ENCODE results near the gene TRPC4AP.
"Not testable (repeated sequence)": the region's sequence is repeated elsewhere in the genome, so short reads cannot be mapped to it uniquely, and the experiment has no call there.

Gene TRPC4AP

GRCh38 chr20:35092524-35093266 is at the start of gene TRPC4AP:
TRPC4AP (minus strand) TSS chr20:35092807; CDS start chr20:35092781, 26 bp downstream.
- peak; percentile 99 for DNase-seq (ENCODE audit: low read depth, low spot score)

DNA sequence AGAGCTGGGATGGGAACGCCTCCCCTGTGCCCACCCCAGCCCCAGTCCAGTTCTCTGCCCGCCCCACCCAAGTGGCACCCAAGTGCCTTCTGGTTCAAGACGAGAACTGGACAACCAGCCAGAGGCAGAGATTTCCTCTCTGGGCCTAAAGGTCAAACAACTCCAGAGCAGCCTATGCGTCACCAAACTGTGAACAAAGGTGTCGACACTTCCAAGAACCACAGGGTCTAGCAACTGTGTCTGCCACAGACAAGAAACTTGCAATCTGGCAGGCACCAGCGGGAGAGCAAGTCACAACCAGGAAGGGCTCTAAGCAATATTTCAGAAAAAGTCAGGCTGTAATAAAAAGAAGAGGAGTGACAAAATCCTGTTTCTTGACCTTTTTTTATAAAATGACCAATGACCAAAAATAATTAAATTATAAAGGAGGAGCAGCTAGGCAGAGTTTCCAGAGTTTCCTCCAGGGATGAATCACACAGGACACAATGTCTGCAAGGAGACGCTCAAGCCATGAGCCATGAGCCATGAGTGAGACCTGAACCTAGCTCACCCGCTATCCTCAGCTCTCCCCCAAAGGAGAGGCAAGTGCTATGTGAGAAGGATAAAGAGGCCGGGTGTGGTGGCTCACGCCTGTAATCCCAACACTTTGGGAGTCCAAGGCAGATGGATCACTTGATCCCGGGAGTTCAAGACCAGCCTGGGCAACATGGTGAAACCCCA is 43.4 kb upstream of the TRPC4AP start:
- no peak for DNase-seq (ENCODE audit: low read depth, low spot score)

- no peak for DNase-seq (ENCODE audit: low read depth, low spot score)
Measured at GRCh38 chr20:35134880-35135279, 42.3 kb upstream of the TRPC4AP start.

DNA sequence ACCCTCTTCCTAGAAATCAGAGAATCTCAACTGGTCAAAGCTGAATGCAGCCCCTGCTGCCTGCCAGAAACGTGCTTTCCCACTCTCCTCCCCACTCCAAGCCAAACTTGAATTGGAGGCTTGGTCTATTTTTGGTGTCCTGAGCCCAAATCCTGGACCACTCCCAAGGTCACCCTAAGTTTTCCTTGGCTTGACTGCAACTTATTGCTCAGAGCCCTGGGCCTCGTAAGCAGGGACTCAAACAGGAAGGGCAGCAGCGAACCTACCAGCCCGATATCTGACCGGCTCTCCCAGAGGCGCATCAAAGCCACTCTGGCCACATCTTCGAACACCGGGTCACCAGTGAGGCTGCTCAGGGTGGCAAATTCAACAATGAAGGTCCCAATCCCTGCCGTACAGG is 41.9 kb upstream of the TRPC4AP start:
- no peak for DNase-seq (ENCODE audit: low read depth, low spot score)

GRCh38 chr20:35133735-35134134 is 41.1 kb upstream of the TRPC4AP start:
- no peak for DNase-seq (ENCODE audit: low read depth, low spot score)

DNA sequence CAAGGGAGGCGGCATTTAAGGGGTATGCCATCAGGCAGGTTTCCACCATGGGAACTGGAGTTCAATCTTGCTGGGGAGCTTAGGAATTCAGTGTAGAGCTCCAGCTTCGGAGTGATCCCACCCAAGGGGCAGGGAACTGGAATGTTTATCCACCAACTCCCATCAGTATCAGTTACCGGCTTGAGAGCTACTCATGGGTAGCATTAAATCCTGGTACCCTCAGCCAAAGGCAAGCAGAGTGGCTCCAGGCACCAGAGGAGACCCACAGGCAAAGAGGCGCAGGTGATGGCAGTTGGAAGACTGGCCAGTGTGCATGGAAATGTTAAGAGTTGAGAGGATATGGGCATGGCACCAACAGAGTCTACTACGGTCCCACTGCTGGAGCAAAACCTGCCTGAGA is 40.4 kb upstream of the TRPC4AP start:
- no peak for DNase-seq (ENCODE audit: low read depth, low spot score)

- no peak for DNase-seq (ENCODE audit: low read depth, low spot score)
Measured at GRCh38 chr20:35131934-35132333, 39.3 kb upstream of the TRPC4AP start.

- DNase-seq (ENCODE audit: low read depth, low spot score), result no peak
Measured at GRCh38 chr20:35129647-35130069, 37.1 kb upstream of the TRPC4AP start.

- DNase-seq (ENCODE audit: low read depth, low spot score), result no peak
Measured at GRCh38 chr20:35125753-35126152, 33.1 kb upstream of the TRPC4AP start.

DNA sequence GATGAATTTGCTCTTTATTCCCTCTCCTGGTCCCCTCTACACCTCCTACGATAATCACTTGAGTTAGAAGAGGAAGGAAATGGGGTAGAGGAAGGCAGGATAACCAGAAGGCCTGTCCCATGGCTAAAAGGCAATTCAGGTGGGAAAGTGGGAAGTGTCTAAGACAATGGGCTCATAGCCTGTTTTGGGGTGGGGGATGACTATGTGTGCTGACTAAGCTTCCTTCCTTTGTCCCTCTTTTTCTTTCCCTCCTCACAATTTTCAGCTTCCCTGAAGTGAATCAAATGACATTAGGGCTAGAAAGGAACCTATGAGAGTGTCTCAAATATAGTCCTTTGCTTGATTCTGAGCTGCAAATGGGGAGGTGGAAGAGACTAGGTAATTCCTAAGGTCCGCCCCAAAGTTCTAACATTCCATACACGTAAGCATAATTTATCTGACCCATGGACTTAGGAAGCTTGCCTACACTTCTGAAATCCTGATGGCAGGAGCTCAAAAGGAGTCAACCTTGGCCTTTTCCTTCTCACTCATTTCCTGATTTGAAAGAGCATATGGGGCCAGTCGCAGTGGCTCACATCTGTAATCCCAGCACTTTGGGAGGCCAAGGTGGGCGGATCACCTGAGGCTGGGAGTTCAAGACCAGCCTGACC is 30.3 kb upstream of the TRPC4AP start:
- no peak for DNase-seq (ENCODE audit: low read depth, low spot score)

DNA sequence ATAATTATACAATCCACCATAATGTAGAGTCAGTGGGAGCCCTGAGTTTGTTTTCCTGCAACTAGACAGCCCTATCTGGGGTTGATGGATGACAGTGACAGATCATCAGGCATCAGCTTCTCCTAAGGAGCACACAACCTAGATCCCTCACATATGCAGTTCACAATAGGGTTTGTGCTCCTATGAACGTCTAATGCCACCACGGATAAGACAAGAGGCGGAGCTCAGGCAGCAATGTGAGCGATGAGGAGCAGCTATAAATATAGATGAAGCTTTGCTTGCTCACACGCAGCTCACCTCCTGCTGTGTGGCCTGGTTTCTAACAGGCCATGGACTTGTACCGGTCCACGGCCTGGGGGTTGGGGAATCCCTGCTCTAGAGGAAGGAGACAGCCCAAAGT is 28.6 kb upstream of the TRPC4AP start:
- DNase-seq (ENCODE audit: low read depth, low spot score), result no peak

DNA sequence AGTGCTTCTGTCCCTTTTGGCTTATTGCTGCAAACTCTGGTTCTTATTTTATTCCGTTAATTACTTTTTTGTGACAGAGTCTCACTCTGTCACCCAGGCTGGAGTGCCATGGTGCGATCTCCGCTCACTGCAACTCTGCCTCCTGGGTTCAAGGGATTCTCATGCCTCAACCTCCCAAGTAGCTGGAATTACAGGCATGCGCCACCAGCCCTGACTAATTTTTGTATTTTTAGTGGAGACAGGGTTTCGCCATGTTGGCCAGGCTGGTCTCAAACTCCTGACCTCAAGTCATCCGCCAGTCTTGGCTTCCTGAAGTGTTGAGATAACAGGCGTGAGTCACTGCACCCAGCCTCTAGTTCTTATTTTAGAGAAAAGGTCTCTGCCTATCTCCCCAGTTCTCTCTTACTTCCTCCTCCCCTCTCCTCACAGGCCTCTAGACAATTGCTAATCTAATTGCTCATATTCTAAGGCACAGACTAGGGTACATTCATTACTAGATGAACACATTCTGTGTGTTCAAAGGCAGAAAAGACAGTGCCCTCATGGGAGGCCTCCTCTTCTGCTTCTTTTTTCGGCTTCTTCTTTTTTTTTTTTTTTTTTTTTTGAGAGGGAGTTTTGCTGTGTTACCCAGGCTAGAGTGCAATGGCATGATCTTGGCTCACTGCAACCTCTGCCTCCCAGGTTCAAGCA is 27.6 kb upstream of the TRPC4AP start:
- no peak for DNase-seq (ENCODE audit: low read depth, low spot score)

DNA sequence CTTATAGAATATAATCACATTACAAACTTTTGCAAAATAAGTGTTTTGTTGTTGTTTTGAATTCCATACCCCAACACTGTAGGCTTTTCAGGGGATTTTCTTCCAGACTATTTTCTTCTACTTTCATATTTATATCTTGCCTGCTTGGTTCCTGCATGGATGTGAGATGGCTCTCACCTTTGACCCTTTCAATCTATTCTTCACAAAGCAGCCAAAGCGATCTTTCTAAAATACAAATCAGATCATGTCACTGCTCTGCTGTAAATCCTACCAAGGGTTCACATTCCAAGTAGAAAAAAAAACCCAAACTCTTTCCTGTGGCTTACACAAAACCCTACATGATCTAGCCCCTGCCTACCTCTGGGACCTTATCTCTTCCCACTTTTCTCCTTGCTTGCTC is 25.0 kb upstream of the TRPC4AP start:
- no peak for DNase-seq (ENCODE audit: low read depth, low spot score)

GRCh38 chr20:35117196-35117595 is 24.6 kb upstream of the TRPC4AP start:
- DNase-seq (ENCODE audit: low read depth, low spot score), result no peak

DNA sequence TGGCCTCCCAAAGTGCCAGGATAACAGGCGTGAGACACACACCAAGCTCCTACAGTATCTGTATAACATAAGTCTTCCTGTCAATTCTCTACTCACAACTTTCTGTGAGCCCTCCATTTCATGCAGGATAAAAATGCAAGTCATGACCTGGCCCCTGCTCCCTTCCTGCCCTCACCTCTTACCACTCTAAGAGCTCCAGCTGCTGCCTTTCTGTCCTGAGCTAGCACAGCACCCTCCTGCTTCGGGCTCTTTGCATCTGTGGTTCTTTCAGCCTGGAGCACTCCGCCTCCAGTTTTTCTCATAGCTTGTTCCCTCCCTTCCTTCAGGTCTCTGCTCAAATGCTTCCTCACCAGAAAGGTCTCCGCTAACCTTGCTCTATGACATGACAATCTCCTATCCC is 23.7 kb upstream of the TRPC4AP start:
- no peak for DNase-seq (ENCODE audit: low read depth, low spot score)

DNA sequence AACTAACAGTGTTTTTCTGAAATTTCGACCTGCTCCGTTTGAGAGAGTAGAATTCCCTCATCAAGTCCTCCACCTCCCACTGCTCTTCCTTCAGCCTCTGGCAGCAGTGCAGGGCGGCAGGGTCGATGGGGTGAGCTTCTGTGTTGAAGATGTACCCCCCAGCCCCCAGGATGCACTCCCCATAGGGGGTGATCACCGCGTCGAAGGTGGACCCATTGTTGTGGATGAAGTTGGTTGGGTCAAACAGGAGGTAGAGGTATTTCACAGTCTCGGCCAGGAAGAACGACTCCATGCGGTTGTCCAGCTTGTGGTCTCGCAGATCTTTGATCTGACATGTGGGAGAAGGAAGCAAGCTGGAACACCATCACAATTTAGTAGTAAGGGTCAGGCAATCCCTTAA is 23.0 kb upstream of the TRPC4AP start:
- DNase-seq (ENCODE audit: low read depth, low spot score), result no peak

DNA sequence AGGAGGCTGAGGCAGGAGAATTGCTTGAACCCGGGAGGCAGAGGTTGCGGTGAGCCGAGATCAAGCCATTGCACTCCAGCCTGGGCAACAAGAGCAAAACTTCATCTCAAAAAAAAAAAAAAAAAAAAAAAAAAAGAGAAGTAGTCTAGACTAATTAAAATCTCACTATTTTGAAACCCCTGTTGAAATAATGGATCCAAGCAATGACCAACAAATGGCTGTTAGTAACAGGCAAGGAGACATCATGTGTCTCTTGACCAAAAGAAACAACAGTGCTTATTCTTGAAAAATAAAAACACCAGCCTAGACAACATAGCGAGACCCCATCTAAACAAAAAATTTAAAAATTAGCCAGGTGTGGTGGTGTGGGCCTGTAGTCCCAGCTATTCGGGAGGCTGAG is 19.7 kb upstream of the TRPC4AP start:
- not testable (repeated sequence) for DNase-seq (ENCODE audit: low read depth, low spot score)

- no peak for DNase-seq (ENCODE audit: low read depth, low spot score)
Measured at GRCh38 chr20:35111141-35111888, 18.7 kb upstream of the TRPC4AP start.

- DNase-seq (ENCODE audit: low read depth, low spot score), result no peak
Measured at GRCh38 chr20:35108921-35109320, 16.3 kb upstream of the TRPC4AP start.

GRCh38 chr20:35106827-35107380 is 14.3 kb upstream of the TRPC4AP start:
- DNase-seq (ENCODE audit: low read depth, low spot score), result no peak

GRCh38 chr20:35104685-35105295 is 12.2 kb upstream of the TRPC4AP start:
- DNase-seq (ENCODE audit: low read depth, low spot score), result no peak
